Mucosa of gallbladder (tissue), 1 donor: ENCODE measurements around the gene TLL2. TPM values are rescaled to one million over a fixed set of nuclear protein-coding genes. Genes with fewer than 3 reads are reported as not detected.

ENCODE experiments used
- DNase-seq: peaks from one replicate; pipeline ENCODE4 v3.0.0-alpha.2; 2020; ENCODE audit warnings: low spot score
- total RNA-seq: library from RNA; stranded (reverse); gene quantifications from one replicate; pipeline ENCODE4 v1.2.1, GENCODE V29; 2021
- donor health status: DM: no; HTN: no; CAD: no.

TLL2 gene
- total RNA-seq, 1 donor from 2014 or later = 6.7 TPM

DNA sequence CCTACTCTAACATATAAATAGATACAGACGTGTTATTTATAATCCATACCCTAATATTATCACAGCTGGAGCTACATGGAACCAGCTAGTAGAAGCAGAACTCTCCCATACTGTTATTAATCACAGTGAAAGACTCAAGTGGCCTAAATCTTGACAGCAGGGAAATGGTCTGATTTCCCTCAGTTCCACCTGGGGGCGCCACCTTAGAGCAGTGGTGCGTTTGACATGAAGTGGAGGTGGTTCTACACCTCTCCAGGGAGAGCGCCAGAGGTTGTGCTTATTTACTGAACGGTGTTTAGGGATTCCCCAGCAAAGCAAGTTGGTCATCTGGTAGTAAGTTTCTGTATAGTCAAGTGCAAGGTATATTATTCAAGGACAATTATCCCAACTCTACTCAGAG is 191.9 kb downstream of the TLL2 start:
- no peak for DNase-seq

DNA sequence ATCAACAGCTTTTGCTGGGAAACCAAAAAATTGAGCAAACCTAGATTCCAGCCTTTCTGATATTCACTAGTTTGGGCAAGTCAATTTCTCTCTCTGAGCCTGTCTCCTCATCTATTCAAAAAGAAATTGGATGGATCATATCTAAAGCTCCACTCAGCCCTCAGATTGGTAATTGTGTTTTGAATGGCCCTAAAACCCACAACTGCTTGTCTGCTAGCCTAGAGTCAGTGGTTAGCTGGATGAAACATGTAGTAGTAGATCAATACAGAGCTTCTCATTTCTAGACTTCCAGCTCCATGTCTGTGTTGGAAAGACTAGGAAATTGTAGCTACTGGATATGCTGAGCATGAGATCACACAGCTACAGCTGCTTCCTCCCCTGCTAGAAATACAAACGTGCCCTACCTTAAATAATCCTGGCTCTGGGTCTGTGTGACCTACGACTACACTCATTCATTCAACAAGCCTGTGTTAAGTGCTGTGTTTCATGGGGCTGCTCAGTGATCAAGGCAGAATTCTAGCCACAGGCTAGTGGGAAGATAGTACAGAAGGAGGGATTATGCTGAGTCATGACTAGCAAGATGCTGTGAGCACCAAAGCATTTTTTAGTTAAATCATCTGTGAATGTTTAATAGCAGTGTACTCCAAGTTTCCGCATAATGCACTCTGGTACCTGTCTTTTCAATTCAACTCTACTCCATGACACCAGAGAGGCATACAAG is 193.8 kb downstream of the TLL2 start:
- DNase-seq = no peak

DNA sequence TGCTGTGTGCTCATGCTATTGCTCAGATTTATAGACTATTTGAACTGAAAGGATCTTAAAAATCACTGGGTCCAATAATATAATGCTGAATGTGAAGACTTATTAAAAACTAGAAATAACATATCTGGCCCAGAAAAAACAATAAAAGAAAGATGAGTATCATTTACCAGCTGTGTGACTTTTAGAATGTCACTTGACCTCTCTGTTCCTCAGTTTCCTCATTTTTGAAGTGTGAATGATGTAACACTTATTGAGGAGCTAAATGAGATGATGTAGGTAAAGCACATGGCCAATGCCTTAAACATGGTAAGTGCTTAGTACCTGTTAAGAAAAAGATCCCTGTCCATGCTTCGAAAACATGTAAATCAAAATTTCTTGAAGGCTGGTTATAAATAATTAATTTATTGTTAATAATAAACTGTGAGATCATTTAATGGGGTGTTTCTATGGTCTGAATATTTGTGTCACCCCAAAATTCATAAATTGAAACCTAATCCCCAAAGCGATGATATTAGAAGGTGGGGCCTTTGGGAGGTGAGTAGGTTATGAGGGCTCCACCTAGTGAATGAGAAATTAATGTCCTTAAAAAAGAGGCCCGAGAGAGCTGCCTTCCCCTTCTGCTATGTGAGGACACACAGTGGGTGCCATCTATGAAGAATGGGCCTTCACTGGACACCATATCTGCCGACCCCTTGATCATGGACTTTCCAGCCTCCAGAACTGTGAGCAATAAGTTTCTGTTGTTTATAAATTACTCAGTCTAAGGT is 196.5 kb downstream of the TLL2 start:
- DNase-seq = no peak

Other genes starting within 250 kb of the TLL2 start
- gene BLNK, start 242.4 kb downstream of the TLL2 start, total RNA-seq = 43.9 TPM
- not detected for gene DNTT, start 209.5 kb downstream of the TLL2 start, total RNA-seq
- not detected for gene OPALIN, start 154.9 kb downstream of the TLL2 start, total RNA-seq
- 263 TPM for gene TM9SF3, start 73.1 kb upstream of the TLL2 start, total RNA-seq
- 68.2 TPM for gene PIK3AP1, start 206.6 kb upstream of the TLL2 start, total RNA-seq